Astrocyte (in vitro differentiated cells and primary cell): ENCODE measurements around the gene RLIM.

Experiments
- EZH2 ChIP-seq: IDR thresholded peaks from 2 replicates; pipeline ENCODE4 v1.6.1; 2012; ENCODE audit warnings: mild to moderate bottlenecking, low read length, inconsistent platforms; ENCODE audit not compliant: insufficient read depth
- TF ChIP-seq, protein P1 (sequence below): IDR thresholded peaks from 2 replicates; pipeline ENCODE4 v1.5.1; 2011; ENCODE audit warnings: low read depth, mild to moderate bottlenecking, inconsistent platforms, low read length, moderate library complexity; ENCODE audit not compliant: insufficient read depth

DNA sequence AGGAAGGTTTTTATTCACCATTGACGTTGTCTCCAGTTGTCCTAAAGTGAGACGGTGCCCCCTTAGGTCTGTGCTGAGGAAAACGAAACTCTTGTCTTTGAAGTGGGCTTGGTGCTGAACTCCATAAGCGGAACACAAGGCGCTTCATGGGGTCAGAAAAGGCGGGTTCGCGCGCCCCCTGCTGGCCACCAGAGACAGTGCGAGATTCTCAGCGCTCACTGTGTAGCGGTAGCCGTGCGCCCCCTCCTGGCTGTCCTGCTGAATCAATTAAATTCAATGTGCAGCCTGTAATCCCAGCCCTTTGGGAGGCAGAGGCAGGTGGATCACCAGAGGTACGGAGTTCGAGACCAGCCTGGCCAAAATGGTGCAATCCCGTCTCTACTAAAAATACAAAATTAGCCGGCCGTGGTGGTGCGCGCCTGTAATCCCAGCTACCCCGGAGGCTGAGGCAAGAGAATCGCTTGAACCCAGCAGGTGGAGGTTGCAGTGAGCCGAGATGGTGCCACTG, 64.1 kb downstream of the RLIM start:
- TF ChIP-seq, protein P1, sequence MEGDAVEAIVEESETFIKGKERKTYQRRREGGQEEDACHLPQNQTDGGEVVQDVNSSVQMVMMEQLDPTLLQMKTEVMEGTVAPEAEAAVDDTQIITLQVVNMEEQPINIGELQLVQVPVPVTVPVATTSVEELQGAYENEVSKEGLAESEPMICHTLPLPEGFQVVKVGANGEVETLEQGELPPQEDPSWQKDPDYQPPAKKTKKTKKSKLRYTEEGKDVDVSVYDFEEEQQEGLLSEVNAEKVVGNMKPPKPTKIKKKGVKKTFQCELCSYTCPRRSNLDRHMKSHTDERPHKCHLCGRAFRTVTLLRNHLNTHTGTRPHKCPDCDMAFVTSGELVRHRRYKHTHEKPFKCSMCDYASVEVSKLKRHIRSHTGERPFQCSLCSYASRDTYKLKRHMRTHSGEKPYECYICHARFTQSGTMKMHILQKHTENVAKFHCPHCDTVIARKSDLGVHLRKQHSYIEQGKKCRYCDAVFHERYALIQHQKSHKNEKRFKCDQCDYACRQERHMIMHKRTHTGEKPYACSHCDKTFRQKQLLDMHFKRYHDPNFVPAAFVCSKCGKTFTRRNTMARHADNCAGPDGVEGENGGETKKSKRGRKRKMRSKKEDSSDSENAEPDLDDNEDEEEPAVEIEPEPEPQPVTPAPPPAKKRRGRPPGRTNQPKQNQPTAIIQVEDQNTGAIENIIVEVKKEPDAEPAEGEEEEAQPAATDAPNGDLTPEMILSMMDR = peak; percentile 91
- no peak for TF ChIP-seq EZH2
